GM21381 (cell line): ENCODE results near the gene RASAL3.
"Not testable (repeated sequence)": the region's sequence is repeated elsewhere in the genome, so short reads cannot be mapped to it uniquely, and the experiment has no call there.

Experiments
- ATAC-seq: cut with Tn5 transposase; IDR thresholded peaks from one replicate; pipeline ENCODE4 v1.9.1; 2021; ENCODE audit warnings: mild to moderate bottlenecking, moderate library complexity; ENCODE audit not compliant: unreplicated experiment

RASAL3 gene

DNA sequence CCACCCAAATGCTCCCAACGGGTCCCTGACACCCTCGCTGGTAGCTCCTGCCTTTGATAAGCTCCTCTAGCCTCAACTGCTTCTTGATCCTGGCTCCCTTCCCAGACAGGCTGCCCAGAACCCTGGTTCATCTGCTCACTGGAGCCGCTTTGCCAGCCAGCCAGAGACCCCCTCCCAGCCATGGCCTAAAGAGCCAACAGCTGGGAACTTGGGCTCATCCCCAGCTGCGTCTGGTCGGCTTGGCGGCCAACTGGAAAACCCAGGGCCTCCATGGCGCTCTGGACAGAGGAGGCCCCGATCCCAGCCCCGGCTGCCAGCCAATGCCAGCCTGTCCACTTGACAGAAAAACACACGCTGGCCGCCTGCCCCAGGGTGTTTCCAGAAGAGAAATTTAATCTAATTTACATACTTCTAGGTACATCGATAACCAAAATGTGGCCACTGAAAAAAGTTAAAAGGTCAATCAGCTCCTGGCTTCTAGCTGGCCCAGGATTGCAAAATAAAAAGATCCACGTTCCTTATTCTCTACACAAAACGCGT lies 42.6 kb downstream of the RASAL3 start:
- ATAC-seq, result no peak

GRCh38 chr19:15421136-15421695 lies 43.1 kb downstream of the RASAL3 start:
- ATAC-seq, result no peak

DNA sequence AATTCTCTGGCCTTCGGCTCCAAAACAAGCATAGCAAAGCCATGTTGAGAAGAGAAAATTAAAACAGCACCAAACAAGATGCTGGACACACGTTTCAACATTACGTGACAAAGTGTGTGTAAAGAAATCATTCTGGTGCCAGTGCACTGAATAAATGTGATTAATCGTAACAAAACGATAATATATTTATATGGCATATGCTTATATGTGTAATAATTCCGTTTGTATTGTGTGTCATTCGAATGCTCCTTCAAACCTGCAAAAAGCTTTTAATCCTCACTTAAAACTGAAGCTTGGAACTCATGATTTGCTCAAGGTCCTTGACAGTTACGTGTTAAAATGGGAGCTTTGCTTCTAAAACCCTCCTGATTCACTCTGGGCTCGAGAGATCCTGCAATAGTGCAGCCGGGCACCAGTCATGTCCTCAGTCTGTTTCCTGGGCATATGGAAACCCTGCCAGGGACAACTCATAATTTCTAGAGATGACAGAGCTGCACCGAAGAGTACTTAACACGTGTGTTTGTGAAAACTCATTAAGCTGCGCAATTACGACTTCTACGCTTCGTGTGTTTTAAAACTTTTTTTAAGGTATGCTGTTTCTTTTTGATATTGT lies 44.8 kb downstream of the RASAL3 start:
- no peak for ATAC-seq

GRCh38 chr19:15418579-15419412 lies 45.5 kb downstream of the RASAL3 start, which contains the start of gene AKAP8L:
AKAP8L (minus strand) TSS chr19:15418988; CDS start chr19:15418923, 65 bp downstream.
- peak; percentile 91 for ATAC-seq

GRCh38 chr19:15418231-15418578 lies 46.1 kb downstream of the RASAL3 start:
- ATAC-seq, result no peak

DNA sequence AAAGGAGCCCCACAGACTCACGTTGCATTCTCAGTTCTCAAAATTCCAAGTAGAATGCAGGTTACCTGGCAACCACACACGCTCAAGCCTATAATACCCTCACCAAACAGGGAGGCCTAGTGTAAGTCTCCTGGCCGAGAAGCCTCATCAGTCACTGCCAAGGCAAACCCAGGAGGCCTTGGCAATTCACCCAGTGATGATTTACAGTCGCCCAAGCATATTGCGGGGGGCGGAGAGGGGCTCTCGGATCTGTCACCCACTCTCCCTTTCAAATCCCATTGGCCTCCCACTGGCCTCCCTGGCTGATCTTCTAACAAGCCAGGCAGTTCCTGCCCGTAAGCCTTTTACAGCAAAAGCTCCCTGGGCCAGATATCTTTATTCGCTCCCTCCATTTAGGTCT lies 46.6 kb downstream of the RASAL3 start:
- ATAC-seq, result no peak

DNA sequence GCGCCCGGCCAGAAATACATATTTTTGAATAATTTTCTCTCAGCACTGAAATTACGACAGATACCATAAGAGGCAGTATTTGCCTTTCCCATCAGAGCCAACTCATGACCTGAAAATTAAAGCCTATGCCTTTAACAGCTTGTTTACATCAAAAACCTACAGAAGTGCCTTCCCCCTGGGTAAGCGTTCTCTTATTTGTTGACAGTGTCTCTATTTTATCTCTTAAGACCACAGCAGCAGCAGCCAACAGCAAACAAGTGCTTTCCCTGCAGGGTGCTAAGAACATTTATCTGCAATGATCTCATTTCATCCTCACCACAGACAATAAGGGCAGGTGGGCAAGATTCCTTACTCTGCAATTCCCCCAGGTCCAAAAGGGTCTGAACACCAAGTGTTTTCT lies 51.5 kb downstream of the RASAL3 start:
- no peak for ATAC-seq

- ATAC-seq, result not testable (repeated sequence)
These were observed 53.0 kb downstream of the RASAL3 start for GRCh38 chr19:15411351-15411750.

DNA sequence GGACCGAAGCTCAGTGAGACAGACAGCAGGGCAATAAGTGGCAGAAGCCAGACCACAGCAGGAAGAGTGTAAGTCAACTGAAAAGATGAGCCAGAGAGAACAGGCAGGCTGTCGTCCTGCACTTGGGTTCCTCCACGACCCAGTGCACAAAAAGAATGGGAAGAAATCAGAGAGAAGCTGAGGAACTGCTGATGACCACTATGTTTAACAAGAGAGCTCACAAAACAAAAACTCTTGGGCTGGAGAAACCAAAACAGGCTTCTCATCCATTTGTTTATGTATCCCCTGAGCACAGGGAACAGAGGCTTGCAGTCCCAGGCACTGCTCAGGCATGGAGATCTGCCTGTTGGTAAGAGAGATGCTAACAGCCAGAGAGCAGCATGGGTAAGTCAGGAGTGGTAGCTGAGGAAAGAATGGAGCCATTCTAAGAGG lies 59.5 kb downstream of the RASAL3 start:
- no peak for ATAC-seq

GRCh38 chr19:15404097-15404779 lies 60.1 kb downstream of the RASAL3 start:
- no peak for ATAC-seq

GRCh38 chr19:15403151-15403531 lies 61.2 kb downstream of the RASAL3 start:
- ATAC-seq, result no peak

DNA sequence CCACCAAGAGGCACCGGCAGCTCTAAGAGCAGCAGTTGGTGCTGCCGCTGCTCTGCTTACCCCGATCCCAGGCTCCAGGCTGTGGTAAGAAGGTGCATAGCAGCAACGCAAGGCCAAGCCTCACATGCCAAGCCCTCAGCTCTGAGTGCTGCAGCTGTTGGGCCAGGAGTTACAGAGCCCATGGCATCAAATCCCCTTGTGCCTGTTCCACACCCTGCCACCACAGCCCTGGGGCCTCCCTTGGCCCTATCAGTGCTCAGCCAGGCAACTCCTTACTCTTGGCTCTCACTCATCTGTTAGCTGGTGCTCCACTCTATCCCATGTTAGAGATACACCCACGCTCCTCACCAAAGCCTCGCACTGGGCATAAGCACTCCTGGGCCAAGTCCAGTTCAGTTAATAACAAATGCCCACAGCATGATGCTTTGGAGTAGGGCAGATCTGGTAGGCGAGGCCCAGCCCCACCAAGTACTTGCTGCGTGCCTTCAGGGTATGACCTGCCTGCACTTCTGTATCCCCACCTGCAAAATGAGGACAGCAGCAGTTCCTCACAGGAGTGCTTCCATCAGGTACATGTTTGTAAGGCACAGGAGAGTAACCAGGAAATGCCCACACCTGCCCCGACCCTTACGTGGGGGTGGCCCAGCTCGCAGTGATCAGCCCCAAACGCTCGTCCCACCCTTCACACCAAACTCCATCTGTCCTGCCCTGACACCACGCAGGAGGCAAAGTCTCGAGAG lies 61.8 kb downstream of the RASAL3 start:
- ATAC-seq, result no peak
